HG02588 (cell line): ENCODE results near the gene RASD2.

Source experiments
- ATAC-seq: cut with Tn5 transposase; IDR thresholded peaks from one replicate; pipeline ENCODE4 v1.9.1; 2021; ENCODE audit warnings: mild to moderate bottlenecking, moderate library complexity; ENCODE audit not compliant: unreplicated experiment

The RASD2 gene

DNA sequence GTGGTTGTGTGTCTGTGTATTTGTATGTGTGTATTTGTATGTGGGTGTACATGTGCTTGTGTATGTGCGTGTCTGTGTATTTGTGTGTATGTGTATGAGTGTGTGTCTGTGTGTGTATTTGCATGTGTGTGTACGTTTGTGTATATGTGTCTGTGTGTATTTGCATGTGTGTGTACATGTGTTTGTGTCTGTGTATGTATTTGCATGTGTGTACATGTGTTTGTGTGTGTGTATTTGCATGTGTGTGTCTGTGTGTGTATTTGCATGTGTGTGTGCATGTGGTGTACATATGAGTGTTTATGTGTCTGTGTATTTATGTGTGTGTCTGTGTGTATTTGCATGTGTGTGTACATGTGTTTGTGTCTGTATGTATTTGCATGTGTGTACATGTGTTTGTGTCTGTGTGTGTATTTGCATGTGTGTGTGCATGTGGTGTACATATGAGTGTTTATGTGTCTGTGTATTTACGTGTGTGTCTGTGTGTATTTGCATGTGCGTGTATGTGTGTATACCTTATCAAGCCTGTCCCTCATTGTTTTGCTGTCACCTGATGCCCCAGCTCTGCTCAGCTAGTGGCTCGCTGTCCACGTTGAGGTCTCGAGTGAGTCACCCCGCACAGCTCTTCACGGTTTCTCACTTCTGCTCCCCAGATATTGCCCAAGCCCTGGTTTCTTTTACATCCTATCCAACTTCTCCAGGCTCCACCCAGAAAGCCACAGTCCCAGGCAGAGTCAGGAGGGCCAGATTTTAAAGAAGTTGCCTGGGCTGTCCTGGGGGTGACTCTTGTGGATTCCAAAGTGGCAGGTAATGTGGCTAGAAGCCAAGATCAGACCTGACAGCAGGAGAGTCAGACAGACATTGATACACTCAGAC is 61.3 kb downstream of the RASD2 start:
- no peak for ATAC-seq
